Caco-2 (cell line): ENCODE measurements around the gene THADA. TPM values are rescaled to one million over a fixed set of nuclear protein-coding genes. Genes with fewer than 3 reads are reported as not detected.
A peak's percentile ranks its signal among the peaks of the same experiment; 100 is the strongest.

Experiments used
- BruUV-seq: library from RNA; stranded (reverse); fragments of 400-500 nt; replicated peaks from 2 replicates; lab custom pipeline; 2021; lab: Mats Ljungman, UMichigan
- CTCF ChIA-PET: fragments of 300-600 bp; sonication (Branson Sonifier 250); formaldehyde crosslinking; loops from one replicate; lab custom pipeline; 2022; ENCODE audit warnings: antibody characterized with exemption; lab: Charles Lee
- POLR2A ChIA-PET: fragments of 300-600 bp; sonication (Branson Sonifier 250); formaldehyde crosslinking; loops from one replicate; lab custom pipeline; 2022; ENCODE audit warnings: antibody characterized with exemption; lab: Charles Lee
- DNase-seq, 2 experiments: peaks; one replicate each; pipeline versions ENCODE4 v3.0.0 to v3.0.0-alpha.2; 2020 to 2022
- H3K27me3 ChIP-seq: replicated peaks from 2 replicates; pipeline ENCODE4 v1.6.0; 2011; ENCODE audit warnings: low read length; ENCODE audit not compliant: control insufficient read depth, insufficient read depth
- H3K36me3 ChIP-seq: 2 replicates; pipeline ENCODE4 v1.5.1; 2011; ENCODE audit warnings: low read length; ENCODE audit not compliant: control insufficient read depth, insufficient read depth
- H3K4me1 ChIP-seq: fragments of 250-450 bp; sonication (Bioruptor Pico); 2 replicates; pipeline ENCODE4 v1.5.1; 2020; ENCODE audit warnings: mild to moderate bottlenecking
- H3K4me3 ChIP-seq: 2 replicates; pipeline ENCODE4 v1.5.1; 2011; ENCODE audit warnings: low read depth, mild to moderate bottlenecking, control low read depth, low read length
- H3K9me3 ChIP-seq: fragments of 250-450 bp; sonication (Bioruptor Pico); 2 replicates; pipeline ENCODE4 v1.5.1; 2020; ENCODE audit warnings: mild to moderate bottlenecking, moderate library complexity
- H3K27ac Mint-ChIP-seq: one replicate; pipeline ENCODE4 v1.8.0; 2022; ENCODE audit warnings: mixed read lengths; ENCODE audit not compliant: unreplicated experiment
- H3K27me3 Mint-ChIP-seq: one replicate; pipeline ENCODE4 v1.8.0; 2022; ENCODE audit warnings: mixed read lengths; ENCODE audit not compliant: insufficient read depth, unreplicated experiment
- H3K36me3 Mint-ChIP-seq: one replicate; pipeline ENCODE4 v1.8.0; 2022; ENCODE audit warnings: mild to moderate bottlenecking, mixed read lengths; ENCODE audit not compliant: insufficient read depth, unreplicated experiment
- H3K4me1 Mint-ChIP-seq: one replicate; pipeline ENCODE4 v1.8.0; 2022; ENCODE audit warnings: low read depth, mixed read lengths; ENCODE audit not compliant: unreplicated experiment
- H3K4me3 Mint-ChIP-seq: one replicate; pipeline ENCODE4 v1.8.0; 2022; ENCODE audit warnings: mild to moderate bottlenecking, moderate library complexity, mixed read lengths; ENCODE audit not compliant: unreplicated experiment
- H3K9me3 Mint-ChIP-seq: one replicate; pipeline ENCODE4 v1.8.0; 2022; ENCODE audit warnings: mixed read lengths; ENCODE audit not compliant: unreplicated experiment
- CTCF ChIP-seq, 2 experiments: fragments of 200-600 bp in 1 of 2; IDR thresholded peaks; 1 replicate in 1 of 2; 2 replicates in 1 of 2; pipeline versions ENCODE4 v1.5.1 to v1.8.0; 2011 to 2022; ENCODE audit warnings: antibody characterized with exemption in 1 of 2, control low read depth in 1 of 2, inconsistent platforms in 1 of 2, low read depth in 1 of 2, low read length in 1 of 2, mild to moderate bottlenecking in 1 of 2, moderate library complexity in 1 of 2; ENCODE audit not compliant: insufficient read depth in 1 of 2, severe bottlenecking in 1 of 2, unreplicated experiment in 1 of 2
- intact Hi-C: fragments of 100-400 bp; cut with micrococcal nuclease; formaldehyde crosslinking; loops from one replicate; pipeline ENCODE4 v1.10.0; 2022; ENCODE audit not compliant: unreplicated experiment
- total RNA-seq: library from RNA; stranded (reverse); gene quantifications from 2 replicates; pipeline ENCODE4 v1.2.3, GENCODE V29; 2022

Gene THADA
- total RNA-seq, 1 experiment from 2014 or later = 33.8 TPM

GRCh38 chr2:43193652-43194120 lies 402.2 kb downstream of the THADA start:
- Mint-ChIP-seq H3K27ac (peak overlapping the region; percentile 91), H3K4me1 (peaks cover 62% of the 10 kb centered on the region), H3K36me3 (peaks cover 38% of the 10 kb centered on the region), H3K4me3 (peak overlapping the region; percentile 16), H3K27me3 (no peaks in the 10 kb centered on the region), H3K9me3 (no peaks in the 10 kb centered on the region)
- TF ChIP-seq CTCF (IDR thresholded peaks at IDR 0.05; ENCODE audit: insufficient read depth in 1 of 2, low read depth in 1 of 2, low read length in 1 of 2, severe bottlenecking in 1 of 2, unreplicated experiment in 1 of 2) = no peak
- H3K36me3 ChIP-seq = no peaks in the 10 kb centered on the region
- peaks cover 82% of the 10 kb centered on the region for H3K4me1 ChIP-seq
- no peaks in the 10 kb centered on the region for H3K9me3 ChIP-seq
- POLR2A ChIA-PET = interaction anchor here (0.5 to 2.1 kb wide), 5 partner anchors 27 to 214 kb away, joined by 3 to 24 read pairs (median 7); partner anchors contain the start of gene ZFP36L2
- BruUV-seq = TSS peak; percentile 70
- intact Hi-C loops = loop anchor here (1.0 to 2.0 kb wide), 9 partner anchors 15 to 244 kb away; partner anchors contain the start of gene ZFP36L2
- DNase-seq = no peak
- H3K27me3 ChIP-seq = no peaks in the 10 kb centered on the region
- H3K4me3 ChIP-seq = no peak overlapping the region
- CTCF ChIA-PET = interaction anchor here (0.6 to 2.6 kb wide), 7 partner anchors 15 to 218 kb away, joined by 3 to 12 read pairs (median 5); no protein-coding TSS in a partner anchor

- Mint-ChIP-seq H3K27ac (peak overlapping the region; percentile 91), H3K36me3 (peaks cover 38% of the 10 kb centered on the region), H3K4me3 (peak overlapping the region; percentile 16), H3K9me3 (no peaks in the 10 kb centered on the region), H3K27me3 (no peaks in the 10 kb centered on the region), H3K4me1 (peaks cover 62% of the 10 kb centered on the region)
- Histone ChIP-seq H3K36me3 (no peaks in the 10 kb centered on the region), H3K27me3 (no peaks in the 10 kb centered on the region), H3K4me3 (no peak overlapping the region), H3K9me3 (no peaks in the 10 kb centered on the region), H3K4me1 (peaks cover 75% of the 10 kb centered on the region)
- BruUV-seq = no TSS peak
- intact Hi-C loops = loop anchor here (2.0 kb wide), 1 partner anchor 14 kb away; no protein-coding TSS in a partner anchor
- ChIA-PET CTCF (interaction anchor here (0.6 to 2.6 kb wide), 6 partner anchors 14 to 218 kb away, joined by 3 to 12 read pairs (median 4); no protein-coding TSS in a partner anchor), POLR2A (interaction anchor here (0.5 to 2.1 kb wide), 4 partner anchors 10 to 34 kb away, joined by 3 to 24 read pairs (median 3); partner anchors contain the start of gene ZFP36L2)
- TF ChIP-seq CTCF (IDR thresholded peaks at IDR 0.05; ENCODE audit: insufficient read depth in 1 of 2, low read depth in 1 of 2, low read length in 1 of 2, severe bottlenecking in 1 of 2, unreplicated experiment in 1 of 2) = no peak
- peak; percentile 49 to 73 for DNase-seq
Observed at GRCh38 chr2:43192744-43193651, 402.8 kb downstream of the THADA start.

- no peak overlapping the region for H3K4me3 Mint-ChIP-seq
- CTCF ChIA-PET = no interaction called here
- no peaks in the 10 kb centered on the region for H3K27me3 Mint-ChIP-seq
- Histone ChIP-seq H3K4me1 (peaks cover 71% of the 10 kb centered on the region), H3K9me3 (no peaks in the 10 kb centered on the region), H3K4me3 (no peak overlapping the region), H3K27me3 (no peaks in the 10 kb centered on the region), H3K36me3 (no peaks in the 10 kb centered on the region)
- POLR2A ChIA-PET = interaction anchor here (0.5 to 0.6 kb wide), 2 partner anchors 11 to 35 kb away, joined by 3 read pairs; partner anchors contain the start of gene ZFP36L2
- DNase-seq = peak in 1 of 2 experiments; percentile 36
- peak overlapping the region; percentile 91 for H3K27ac Mint-ChIP-seq
- intact Hi-C loops = loop anchor here (2.0 kb wide), 1 partner anchor 13 kb away; no protein-coding TSS in a partner anchor
- TF ChIP-seq CTCF (IDR thresholded peaks at IDR 0.05; ENCODE audit: insufficient read depth in 1 of 2, low read depth in 1 of 2, low read length in 1 of 2, severe bottlenecking in 1 of 2, unreplicated experiment in 1 of 2) = peak; percentile 19 to 21
- no TSS peak for BruUV-seq
- H3K36me3 Mint-ChIP-seq = peaks cover 32% of the 10 kb centered on the region
- H3K4me1 Mint-ChIP-seq = peaks cover 61% of the 10 kb centered on the region
- no peaks in the 10 kb centered on the region for H3K9me3 Mint-ChIP-seq
Observed at GRCh38 chr2:43191947-43192516, 403.8 kb downstream of the THADA start.
